Breast epithelium (tissue), 3 donors: Measurements from ENCODE around the gene LRRC37A.

ENCODE experiments used
- CTCF ChIP-seq, 3 donors: fragments of 450-650 bp; IDR thresholded peaks; one replicate each; pipeline ENCODE4 v1.5.1; 2016 to 2017; ENCODE audit warnings: antibody characterized with exemption in 3 of 3, mild to moderate bottlenecking in 3 of 3, moderate library complexity in 3 of 3
- POLR2A ChIP-seq: fragments of 450-650 bp; IDR thresholded peaks from one replicate; pipeline ENCODE4 v1.6.1; 2016; ENCODE audit warnings: antibody characterized with exemption, mild to moderate bottlenecking, moderate library complexity
- POLR2AphosphoS5 ChIP-seq, 3 donors: sonication (generic); formaldehyde crosslinking; IDR thresholded peaks; one replicate each; pipeline ENCODE4 v1.6.1; 2017; ENCODE audit warnings: antibody characterized with exemption in 3 of 3

- TF ChIP-seq POLR2A (no peak), CTCF (IDR thresholded peaks at IDR 0.05) (no peak), POLR2AphosphoS5 (IDR thresholded peaks at IDR 0.05) (no peak)
Observed at GRCh38 chr17:46270032-46270431, 24.9 kb upstream of the LRRC37A start.
